Stimulated activated CD8-positive, alpha-beta memory T cell treated with anti-CD3 and anti-CD28 coated beads, Interleukin-4, amount 100 ng/mL, for 24 hours (primary cell): ENCODE results near the gene STYX.
"Not testable (repeated sequence)": the region's sequence is repeated elsewhere in the genome, so short reads cannot be mapped to it uniquely, and the experiment has no call there.

Experiments used
- DNase-seq: peaks from one replicate; pipeline ENCODE4 v3.0.0-alpha.2; 2020; ENCODE audit warnings: low read depth

The STYX gene

DNA sequence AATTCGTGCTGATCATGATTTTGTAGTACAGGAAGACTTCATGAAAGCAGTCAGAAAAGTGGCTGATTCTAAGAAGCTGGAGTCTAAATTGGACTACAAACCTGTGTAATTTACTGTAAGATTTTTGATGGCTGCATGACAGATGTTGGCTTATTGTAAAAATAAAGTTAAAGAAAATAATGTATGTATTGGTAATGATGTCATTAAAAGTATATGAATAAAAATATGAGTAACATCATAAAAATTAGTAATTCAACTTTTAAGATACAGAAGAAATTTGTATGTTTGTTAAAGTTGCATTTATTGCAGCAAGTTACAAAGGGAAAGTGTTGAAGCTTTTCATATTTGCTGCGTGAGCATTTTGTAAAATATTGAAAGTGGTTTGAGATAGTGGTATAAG, 2.5 kb upstream of the STYX start:
- DNase-seq, result not testable (repeated sequence)

DNA sequence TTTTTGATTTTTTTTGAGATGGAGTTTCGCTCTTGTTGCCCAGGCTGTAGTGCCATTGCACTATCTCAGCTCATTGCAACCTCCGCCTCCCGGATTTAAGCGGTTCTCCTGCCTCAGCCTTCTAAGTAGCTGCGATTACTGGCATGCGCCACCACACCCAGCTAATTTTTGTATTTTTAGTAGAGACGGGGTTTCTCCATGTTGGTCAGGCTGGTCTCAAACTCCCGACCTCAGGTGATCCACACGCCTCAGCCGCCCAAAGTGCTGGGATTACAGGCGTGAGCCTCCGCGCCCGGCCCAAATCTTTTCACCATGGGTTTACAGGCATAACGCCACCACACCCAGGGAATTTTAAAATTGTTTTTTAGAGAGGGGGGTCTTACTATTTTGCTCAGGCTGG, 931 bp upstream of the STYX start:
- DNase-seq, result not testable (repeated sequence)

DNA sequence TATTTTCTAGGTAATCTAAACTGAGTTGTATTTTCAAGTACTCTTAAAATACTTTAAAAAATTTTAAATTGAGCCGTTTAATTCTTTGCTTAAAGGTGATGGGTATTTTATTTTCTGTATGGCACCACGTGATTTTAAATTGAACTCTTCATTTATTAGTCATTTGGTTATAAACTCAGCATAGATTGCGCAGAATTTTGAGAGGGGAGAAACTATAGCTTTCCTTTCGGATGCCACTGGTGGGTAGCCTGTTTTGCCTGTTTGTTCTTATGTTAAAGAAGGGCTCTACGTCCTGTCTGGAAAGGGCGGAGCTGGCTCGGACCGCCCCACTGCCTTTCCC, 411 bp upstream of the STYX start:
- no peak for DNase-seq

DNA sequence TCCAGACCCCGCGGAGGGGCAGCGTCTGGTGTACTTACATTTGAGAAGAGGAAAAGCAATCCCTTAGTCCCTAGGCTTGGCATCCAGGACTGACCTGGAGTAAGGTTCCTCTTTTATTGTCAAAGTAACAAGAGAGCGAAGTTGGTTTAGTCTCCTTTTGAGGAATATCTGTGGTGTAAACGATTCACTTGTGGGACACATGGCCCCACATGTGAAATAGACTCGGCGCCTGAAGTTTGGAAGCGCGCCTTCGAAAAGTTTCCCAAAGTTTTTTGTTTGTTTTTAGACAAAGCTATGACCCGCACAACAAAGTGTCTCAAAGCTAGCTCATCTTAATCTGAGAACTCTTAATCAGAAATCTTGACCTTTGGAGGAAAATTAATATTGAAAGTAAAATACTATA, 744 bp downstream of the STYX start:
- DNase-seq, result no peak

DNA sequence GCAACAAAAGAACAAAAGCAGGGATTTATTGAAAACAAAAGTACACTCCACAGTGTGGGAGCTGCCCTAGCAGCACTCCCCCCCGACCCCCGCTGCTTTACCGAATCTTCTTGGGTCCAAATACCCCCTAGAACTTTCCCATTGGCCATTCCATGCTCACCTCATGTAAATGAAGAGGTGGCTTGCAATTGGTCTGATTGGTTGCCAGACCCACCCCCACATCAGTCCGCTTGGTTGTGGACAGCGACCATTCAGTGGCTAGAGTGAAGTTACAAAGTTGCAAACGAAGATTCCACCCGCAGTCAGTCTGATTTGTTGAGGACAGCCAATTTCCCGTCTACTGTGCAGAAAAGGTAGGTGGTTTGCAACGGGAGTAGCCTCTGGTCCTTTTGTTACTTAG, 3.9 kb downstream of the STYX start:
- no peak for DNase-seq

DNA sequence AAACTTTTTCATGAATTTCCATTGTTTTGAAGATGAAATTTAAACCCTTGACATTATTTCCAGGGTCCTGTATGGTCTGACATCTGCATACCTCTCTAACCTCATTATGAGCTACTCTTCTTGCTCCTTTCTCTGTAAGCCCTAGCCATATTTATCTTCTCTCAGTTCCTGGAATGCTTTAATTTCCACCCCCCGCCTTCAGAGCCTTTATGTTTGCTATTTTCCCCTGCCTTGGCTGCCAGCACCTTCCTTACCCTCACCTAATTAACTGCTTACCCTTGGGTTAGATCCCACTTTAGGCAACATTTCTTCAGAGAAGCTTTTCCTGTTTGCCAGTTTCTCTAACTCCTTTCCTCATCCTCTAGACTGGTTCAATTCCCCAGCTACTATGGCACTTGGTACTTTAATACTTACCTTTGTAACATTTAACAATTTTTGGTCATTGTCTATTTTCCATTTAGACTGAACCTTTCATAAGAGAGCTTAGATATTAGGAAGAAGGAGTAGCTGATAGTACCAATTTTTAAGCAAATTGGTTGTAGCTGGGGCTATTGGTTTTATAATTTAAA, 6.0 kb downstream of the STYX start:
- no peak for DNase-seq

DNA sequence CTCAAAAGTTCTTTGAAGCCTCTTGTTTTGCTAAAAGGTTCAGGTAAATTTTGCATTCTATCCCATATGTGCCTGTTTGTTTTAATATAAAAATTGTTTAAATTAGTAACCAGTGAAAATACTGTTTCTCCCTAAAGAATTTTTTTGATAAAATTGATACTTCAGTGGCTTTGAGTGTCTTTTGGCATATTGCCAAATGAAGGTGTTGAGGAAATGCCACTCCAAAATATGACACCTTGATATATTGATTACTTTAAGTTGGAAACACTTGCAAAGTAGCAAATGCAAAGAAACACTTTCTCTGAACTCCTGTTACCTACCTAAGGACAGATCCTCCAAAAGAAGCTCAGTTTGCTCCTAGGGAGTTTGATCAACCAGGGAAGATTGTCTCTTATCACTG, 8.4 kb downstream of the STYX start:
- no peak for DNase-seq

DNA sequence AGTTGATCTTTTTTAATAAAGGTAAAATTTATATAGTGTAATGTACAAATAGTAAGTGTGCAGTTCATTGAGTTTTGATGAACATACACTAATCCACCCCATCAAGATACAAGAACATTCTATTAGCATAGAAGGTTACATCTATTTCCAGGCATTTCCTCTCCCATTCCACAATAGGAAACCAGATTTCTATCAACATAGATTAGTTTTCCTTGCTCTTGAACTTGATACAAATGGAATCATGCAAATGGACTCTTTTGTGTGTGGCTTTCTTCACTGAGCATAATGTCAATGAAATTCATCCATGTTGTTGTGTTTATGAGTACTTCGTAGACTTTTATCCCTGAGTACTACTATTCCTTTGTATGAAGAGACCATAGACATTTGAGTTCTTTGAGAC, 10.8 kb downstream of the STYX start:
- no peak for DNase-seq

DNA sequence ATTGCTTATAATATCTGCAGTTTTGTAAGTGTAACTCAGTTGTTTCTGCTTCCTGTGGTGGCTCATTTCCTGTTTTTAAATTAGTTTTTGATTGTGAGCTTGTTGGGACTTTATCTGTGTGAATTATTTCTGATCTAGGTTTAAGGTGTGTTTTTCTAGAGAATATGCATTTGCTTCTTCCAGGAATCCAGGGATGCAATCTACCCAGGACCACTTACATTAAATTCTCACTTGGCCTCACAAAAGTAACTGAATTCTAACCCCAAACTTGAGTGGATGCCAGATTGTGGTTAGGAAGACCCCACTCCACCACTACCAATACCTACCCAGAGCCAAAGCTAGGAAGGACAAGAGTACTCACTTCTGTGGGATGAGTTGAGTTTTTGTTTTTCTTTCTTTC, 11.9 kb downstream of the STYX start:
- no peak for DNase-seq

DNA sequence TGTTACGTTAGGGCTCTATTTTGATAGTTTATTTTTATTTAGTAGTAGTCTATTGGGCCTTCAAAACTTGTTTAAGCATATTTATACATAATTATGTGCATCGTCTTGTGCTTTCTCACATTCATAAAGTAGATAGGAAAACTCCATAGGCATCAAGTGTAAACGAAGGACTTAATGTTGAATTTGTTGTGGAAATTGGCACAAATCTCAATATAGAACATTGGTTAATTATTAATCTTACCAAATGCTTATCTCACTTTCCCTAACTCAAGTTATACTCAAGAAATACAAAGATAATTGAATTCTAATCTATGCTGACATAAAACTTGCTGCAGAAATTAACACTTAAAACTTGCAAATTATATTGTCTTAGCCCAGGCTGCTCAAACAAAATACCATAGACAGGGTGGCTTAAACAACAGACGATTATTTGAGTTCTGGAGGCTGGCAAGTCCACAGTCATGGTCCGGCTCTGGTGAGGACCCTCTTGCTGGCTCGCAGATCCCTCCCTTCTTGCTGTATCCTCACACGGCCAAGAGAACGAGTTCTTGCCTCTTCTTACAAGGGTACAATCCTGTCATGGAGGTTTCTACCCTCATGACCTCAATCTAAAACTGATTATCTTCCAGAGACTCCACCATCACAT, 18.8 kb downstream of the STYX start:
- no peak for DNase-seq

DNA sequence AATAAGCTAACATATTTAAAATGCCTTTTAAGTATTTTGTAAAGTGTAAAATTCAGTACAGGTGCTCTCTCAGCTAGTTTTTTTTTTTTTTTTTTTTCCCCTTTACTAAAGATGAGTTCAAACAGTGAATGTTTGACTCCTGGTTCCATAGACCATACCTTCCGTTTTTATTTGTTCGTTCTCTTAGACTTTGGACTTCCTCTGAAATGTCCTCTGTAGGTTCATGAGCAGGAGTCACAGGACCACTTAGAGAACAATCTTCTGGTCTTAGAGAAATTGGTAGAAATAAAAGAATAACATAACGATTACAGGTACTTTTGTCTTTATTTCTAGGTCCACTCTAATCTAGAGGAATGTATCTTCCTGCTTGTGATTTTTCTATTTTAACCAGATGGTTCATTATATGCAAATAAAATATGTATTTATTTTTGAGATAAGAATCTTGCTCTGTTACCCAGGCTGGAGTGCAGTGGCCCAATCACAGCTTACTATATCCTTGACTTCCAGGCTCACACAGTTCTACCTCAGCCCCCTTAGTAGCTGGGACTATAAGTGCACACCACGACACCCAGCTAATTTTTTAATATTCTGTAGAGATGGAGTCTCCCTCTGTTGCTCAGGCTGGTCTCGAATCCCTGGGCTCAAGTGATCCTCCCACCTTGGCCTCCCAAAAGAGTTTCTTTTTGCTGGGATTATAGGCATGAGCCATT, 25.8 kb downstream of the STYX start:
- DNase-seq, result no peak

DNA sequence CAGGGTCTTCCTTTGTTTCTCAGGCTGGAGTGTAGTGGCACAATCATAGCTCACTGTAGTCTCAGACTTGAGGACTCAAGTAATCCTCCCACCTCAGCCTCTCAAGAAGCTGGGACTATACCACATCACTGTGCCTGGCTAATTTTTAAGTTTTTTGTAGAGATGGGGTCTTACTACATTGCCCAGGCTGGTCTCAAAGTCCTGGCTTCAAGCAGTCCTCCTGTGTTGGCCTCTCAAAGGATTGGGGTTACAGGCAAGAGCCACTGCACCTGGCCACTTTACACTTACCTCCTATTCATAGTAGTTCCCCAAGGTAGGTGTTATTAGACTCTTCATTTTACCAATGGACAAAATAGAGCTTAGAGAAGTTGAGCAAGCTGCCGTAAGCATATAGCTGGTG, 29.2 kb downstream of the STYX start:
- no peak for DNase-seq

DNA sequence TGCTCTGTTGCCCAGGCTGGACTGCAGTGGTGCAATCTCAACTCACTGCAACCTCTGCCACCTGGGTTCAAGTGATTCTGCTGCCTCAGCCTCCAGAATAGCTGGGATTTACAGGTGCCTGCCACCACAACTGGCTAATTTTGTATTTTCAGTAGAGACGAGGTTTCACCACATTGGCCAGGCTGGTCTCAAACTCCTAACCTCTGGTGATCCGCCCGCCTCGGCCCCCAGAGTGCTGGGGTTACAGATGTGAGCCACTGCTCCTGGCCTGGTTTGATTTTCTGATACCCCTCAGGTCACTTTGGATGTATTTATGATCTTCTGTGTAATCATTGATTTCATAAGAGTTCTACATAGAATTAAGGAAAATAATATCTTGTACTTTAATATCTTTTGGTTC, 33.0 kb downstream of the STYX start:
- not testable (repeated sequence) for DNase-seq

DNA sequence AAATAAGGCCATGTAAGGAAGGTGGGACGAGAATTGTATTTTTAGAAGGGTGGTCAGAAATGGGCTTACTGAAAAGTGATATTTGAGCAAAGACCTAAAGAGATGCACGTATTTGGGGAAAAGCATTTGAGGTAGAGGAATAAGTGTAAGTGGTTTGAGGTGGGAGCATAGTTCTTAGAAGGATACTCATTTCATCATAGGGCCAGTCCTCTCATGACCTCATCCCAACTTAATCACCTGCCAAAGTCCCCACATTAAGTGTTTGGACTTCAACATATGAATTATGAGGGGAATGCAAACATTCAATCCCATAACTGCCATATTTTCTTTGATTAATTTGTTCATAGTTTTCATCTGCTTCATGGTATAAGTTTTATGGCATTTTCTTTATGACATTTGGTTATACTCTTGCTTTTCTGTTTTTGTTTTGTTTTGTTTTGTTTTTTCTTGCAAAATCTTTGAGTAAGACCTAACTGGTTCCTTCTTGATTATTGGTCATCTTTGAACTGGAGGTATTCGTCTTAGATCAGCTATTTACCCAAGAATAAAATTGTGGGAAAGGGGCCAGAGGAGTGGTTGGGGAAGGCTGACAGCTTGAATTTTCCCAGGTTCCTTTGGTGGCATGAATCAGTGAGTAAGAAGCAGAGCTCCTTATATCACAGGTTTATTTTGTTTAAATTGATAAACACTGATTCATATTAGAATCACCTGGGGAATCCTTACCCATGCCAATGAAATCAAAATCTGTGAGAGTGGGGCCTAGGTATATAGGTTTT, 37.3 kb downstream of the STYX start:
- DNase-seq, result no peak

DNA sequence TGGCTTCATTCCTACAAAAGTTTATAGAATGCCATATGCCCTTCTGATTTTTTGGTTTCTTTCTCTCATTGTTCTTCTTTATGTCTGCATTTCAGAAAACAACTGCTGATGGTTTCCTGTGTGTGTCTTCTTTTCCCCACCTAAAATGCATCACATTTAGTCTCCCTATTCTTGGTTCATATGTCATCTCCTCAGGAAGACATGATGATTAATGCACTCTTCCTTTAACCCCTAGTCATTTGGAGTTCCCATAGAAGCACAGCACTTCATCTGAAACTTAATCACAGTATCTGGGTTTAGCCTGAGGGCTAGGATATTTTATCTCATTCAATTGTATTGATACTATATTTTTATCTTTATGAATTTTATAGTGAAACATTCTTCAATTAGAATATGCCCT, 39.9 kb downstream of the STYX start:
- no peak for DNase-seq

DNA sequence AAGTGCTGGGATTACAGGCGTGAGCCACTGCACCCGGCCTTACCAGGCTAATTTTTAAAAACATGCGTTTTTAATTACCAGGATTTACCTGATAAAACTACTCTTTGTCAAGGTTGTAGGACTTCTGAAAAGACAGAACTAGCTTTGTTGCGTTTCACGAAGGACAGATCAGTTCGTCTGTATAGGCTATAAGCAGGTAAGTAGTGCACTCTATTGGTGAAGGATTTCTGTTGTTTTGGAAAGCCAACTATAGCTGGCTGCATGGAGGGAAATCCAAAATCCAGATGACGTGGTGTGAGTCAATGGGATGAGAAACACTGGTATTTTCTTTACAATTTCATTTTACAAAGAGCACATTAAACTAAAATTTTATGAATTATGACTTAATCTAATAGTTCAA, 46.9 kb downstream of the STYX start:
- no peak for DNase-seq

DNA sequence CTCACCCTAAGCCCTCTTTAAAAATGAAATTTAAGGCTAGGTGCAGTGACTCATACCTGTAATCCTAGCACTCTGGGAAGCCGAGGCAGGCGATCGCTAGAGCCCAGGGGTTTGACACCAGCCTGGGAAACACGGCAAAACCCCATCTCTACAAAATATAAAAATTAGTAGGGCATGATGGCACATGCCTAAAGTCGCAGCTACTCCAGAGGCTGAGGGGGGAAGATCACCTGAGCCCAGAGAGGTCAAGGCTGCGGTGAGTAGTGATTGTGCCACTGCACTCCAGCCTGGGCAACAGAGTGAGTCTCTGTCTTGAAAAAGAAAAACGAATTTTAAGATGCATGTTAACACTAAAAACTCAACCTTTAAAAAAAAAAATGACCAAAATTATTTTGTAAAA, 48.7 kb downstream of the STYX start:
- no peak for DNase-seq

DNA sequence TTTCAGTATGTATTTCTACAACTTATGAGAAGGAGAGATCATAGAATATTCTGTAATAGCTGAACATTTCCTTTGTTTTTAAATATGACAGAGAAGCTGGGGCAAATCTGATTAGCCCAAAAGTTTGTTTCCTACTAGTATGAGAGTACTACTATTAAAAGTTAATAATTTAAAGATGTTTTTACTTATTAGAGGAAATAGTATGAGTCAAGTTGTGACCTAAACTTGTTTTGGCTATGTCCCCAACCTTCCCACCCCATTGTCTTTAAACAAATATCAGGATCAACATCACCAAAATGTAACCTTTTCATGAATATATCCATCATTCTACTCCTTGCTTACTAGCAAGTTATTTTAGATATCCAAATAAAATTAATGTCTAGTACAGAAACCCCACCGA, 50.9 kb downstream of the STYX start:
- DNase-seq, result no peak

DNA sequence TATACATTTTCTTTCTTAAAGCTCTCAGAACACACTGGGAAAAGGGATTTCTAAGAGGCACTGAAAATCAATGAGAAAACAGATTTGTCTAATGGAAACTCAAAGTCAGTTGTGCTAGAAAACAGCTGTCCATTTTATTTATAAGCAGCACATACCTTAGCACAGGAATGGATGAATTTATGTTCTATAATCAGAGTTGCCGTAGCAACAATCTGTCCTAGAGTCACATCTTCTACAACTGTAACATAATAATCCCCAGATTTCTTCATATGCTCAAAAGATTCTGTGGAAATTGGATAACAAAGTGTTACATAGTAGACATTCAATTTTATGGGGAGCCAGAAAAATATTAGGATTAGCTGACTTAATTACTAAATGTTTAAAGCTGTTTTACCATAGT, 51.7 kb downstream of the STYX start:
- no peak for DNase-seq

DNA sequence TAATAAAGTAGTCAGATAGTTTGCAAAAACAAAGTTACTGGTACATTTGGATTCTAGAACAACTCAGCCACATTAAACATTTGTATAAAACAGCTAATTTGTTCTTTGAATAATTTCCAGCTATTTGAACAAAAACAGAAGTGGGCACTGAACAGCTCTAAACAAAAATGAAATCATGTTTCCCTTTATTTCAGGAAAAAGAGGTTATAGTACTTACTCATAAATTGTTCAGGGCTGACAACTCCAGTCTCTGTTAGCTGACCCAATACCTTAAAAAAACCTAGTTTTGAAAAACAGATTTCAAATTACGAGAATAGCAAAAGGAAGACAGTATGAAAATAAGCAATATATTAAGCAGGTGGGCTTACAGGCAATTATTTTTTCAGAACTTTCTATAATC, 53.2 kb downstream of the STYX start:
- DNase-seq, result no peak

DNA sequence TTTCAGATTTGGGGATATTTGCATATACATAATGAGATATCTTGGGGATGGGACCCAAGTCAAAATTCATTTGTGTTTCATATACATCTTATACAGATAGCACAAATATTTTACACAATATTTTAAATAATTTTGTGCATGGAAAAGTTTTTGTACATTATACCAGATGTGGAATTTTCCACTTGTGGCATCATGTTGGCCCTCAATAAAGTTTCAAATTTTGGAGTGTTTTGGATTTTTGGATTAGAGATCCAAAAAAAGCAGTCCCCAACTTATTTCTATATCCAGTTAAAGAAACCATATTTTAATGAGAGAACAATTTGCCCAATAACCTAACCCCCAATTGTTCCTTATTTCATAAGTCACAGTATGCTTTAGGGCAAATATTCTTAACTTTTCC, 56.9 kb downstream of the STYX start:
- no peak for DNase-seq

DNA sequence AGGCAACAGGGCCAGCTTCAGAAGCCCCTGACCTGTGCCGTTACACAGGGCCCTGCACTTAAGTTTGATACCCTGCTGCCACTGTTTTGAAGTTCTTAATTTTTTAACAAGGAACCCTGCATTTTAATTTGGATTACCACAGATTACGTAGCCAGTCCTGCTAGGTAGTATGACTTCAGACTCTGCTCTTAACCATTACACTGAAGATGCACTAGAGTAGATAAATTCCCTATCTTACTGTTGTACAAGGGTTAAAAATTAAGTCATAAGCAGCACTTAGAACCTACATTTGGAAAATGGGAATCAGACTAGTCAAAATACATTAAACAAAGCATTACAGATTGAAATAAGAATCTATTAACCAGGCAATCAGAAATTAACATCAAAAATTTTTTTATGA, 59.2 kb downstream of the STYX start:
- DNase-seq, result no peak
